DMS53 treated with DMSO at 0.1 percent for 48 hours (cell line): Measurements from ENCODE around the gene UQCC5.
"Not testable (repeated sequence)": the region's sequence is repeated elsewhere in the genome, so short reads cannot be mapped to it uniquely, and the experiment has no call there.

Experiments used
- DNase-seq: peaks from one replicate; lab custom pipeline; 2025; ENCODE audit not compliant: unreplicated experiment; lab: John Stamatoyannopoulos, UW

The UQCC5 gene

GRCh38 chr3:52521881-52522650 lies 14.3 kb upstream of the UQCC5 start:
- no peak for DNase-seq

- no peak for DNase-seq
These were observed 13.7 kb upstream of the UQCC5 start for GRCh38 chr3:52522651-52523251.

GRCh38 chr3:52523386-52524257 lies 12.8 kb upstream of the UQCC5 start:
- no peak for DNase-seq

GRCh38 chr3:52524258-52524751 lies 12.1 kb upstream of the UQCC5 start:
- DNase-seq = no peak

GRCh38 chr3:52524752-52525679 lies 11.4 kb upstream of the UQCC5 start:
- no peak for DNase-seq

- no peak for DNase-seq
These were observed 10.5 kb upstream of the UQCC5 start for GRCh38 chr3:52525680-52526561.

- DNase-seq = not testable (repeated sequence)
These were observed 9.8 kb upstream of the UQCC5 start for GRCh38 chr3:52526671-52527038.

- DNase-seq = no peak
These were observed 9.2 kb upstream of the UQCC5 start for GRCh38 chr3:52527039-52527731.

GRCh38 chr3:52527732-52528585 lies 8.4 kb upstream of the UQCC5 start:
- no peak for DNase-seq

GRCh38 chr3:52528586-52529375 lies 7.6 kb upstream of the UQCC5 start:
- no peak for DNase-seq

GRCh38 chr3:52529376-52530333 lies 6.8 kb upstream of the UQCC5 start:
- DNase-seq = no peak

- no peak for DNase-seq
These were observed 5.2 kb upstream of the UQCC5 start for GRCh38 chr3:52530918-52531826.

GRCh38 chr3:52531860-52532516 lies 4.4 kb upstream of the UQCC5 start:
- DNase-seq = no peak

- DNase-seq = no peak
These were observed 3.9 kb upstream of the UQCC5 start for GRCh38 chr3:52532517-52532837.
